B cell (primary cell): ENCODE measurements around the gene SLC1A2.

Experiments
- CTCF ChIP-seq: fragments of 200-600 bp; IDR thresholded peaks from one replicate; pipeline ENCODE4 v1.8.0; 2022; ENCODE audit warnings: antibody characterized with exemption, mild to moderate bottlenecking
- EZH2 ChIP-seq: IDR thresholded peaks from 2 replicates; pipeline ENCODE4 v1.6.1; 2012; ENCODE audit warnings: borderline replicate concordance, low read depth, mild to moderate bottlenecking, moderate library complexity, low read length; ENCODE audit not compliant: insufficient read depth, poor library complexity, severe bottlenecking

GRCh38 chr11:35271031-35271430, 148.3 kb downstream of the SLC1A2 start:
- TF ChIP-seq CTCF (no peak), EZH2 (no peak)
